ENCODE results near the gene QRICH2. TPM values are rescaled to one million over a fixed set of nuclear protein-coding genes. Genes with fewer than 3 reads are reported as not detected.

Gene QRICH2
- total and polyA plus RNA-seq, 9 of the 15 experiments (the other 6 are each of a cell fraction or from before 2014, with no cell fraction given) = 0.03 to 1.6 (median 0.81) TPM

GRCh38 chr17:76246080-76247066 is 61.7 kb downstream of the QRICH2 start (continued):
- TF ChIP-seq GABPA (tag; conservative IDR thresholded peaks at IDR 0.05; ENCODE audit: low read depth) (no peak), SRSF9 (IDR thresholded peaks at IDR 0.05; ENCODE audit: borderline replicate concordance, low read depth, low read length) (no peak), NCOA4 (IDR thresholded peaks at IDR 0.05; ENCODE audit: partially characterized antibody) (no peak), POLR2B (IDR thresholded peaks at IDR 0.05; ENCODE audit: low read depth, partially characterized antibody) (no peak), ZMIZ1 (IDR thresholded peaks at IDR 0.05; ENCODE audit: low read depth in 2 of 2, low read length in 2 of 2) (no peak), MAZ (CRISPR knock-in tag; conservative IDR thresholded peaks at IDR 0.05 in 1 of 2, IDR thresholded peaks at IDR 0.05 in 1 of 2) (no peak; a peak in 1 of 4 replicates), RBM34 (IDR thresholded peaks at IDR 0.05; ENCODE audit: borderline replicate concordance, insufficient read depth, low read length) (no peak), ZFP36 (IDR thresholded peaks at IDR 0.05; ENCODE audit: low read depth, low read length, partially characterized antibody) (peak; percentile 31), HDAC8 (tag; IDR thresholded peaks at IDR 0.05) (no peak), ZFP91 (CRISPR knock-in tag; IDR thresholded peaks at IDR 0.05) (no peak), TRIM24 (IDR thresholded peaks at IDR 0.05) (peak; percentile 73 to 76; a peak in 2 of 4 replicates)
- TF ChIP-seq, protein P1, sequence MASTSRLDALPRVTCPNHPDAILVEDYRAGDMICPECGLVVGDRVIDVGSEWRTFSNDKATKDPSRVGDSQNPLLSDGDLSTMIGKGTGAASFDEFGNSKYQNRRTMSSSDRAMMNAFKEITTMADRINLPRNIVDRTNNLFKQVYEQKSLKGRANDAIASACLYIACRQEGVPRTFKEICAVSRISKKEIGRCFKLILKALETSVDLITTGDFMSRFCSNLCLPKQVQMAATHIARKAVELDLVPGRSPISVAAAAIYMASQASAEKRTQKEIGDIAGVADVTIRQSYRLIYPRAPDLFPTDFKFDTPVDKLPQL (IDR thresholded peaks at IDR 0.05; ENCODE audit: extremely low read depth, insufficient read length) = no peak
- TF ChIP-seq, protein P2, sequence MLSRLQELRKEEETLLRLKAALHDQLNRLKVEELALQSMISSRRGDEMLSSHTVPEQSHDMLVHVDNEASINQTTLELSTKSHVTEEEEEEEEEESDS (CRISPR knock-in tag; IDR thresholded peaks at IDR 0.05) = no peak
- TF ChIP-seq, protein P3, sequence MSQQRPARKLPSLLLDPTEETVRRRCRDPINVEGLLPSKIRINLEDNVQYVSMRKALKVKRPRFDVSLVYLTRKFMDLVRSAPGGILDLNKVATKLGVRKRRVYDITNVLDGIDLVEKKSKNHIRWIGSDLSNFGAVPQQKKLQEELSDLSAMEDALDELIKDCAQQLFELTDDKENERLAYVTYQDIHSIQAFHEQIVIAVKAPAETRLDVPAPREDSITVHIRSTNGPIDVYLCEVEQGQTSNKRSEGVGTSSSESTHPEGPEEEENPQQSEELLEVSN (IDR thresholded peaks at IDR 0.05; ENCODE audit: borderline replicate concordance in 1 of 2, extremely low read depth in 1 of 2, insufficient read depth in 1 of 2, insufficient read length in 1 of 2, low read depth in 1 of 2, low read length in 1 of 2, poor library complexity in 1 of 2, severe bottlenecking in 1 of 2) = no peak

Measured in K562 (cell line).